HG03025 (cell line): ENCODE results near the gene TBRG1.

Experiments
- ATAC-seq: cut with Tn5 transposase; IDR thresholded peaks from one replicate; pipeline ENCODE4 v1.9.1; 2021; ENCODE audit warnings: mild to moderate bottlenecking, moderate library complexity; ENCODE audit not compliant: unreplicated experiment, low FRiP score

The TBRG1 gene

GRCh38 chr11:124612045-124612444 lies 10.6 kb upstream of the TBRG1 start:
- ATAC-seq = no peak

- no peak for ATAC-seq
Observed at GRCh38 chr11:124612567-124613246, 10.0 kb upstream of the TBRG1 start.

GRCh38 chr11:124618863-124619262 lies 3.8 kb upstream of the TBRG1 start:
- no peak for ATAC-seq

DNA sequence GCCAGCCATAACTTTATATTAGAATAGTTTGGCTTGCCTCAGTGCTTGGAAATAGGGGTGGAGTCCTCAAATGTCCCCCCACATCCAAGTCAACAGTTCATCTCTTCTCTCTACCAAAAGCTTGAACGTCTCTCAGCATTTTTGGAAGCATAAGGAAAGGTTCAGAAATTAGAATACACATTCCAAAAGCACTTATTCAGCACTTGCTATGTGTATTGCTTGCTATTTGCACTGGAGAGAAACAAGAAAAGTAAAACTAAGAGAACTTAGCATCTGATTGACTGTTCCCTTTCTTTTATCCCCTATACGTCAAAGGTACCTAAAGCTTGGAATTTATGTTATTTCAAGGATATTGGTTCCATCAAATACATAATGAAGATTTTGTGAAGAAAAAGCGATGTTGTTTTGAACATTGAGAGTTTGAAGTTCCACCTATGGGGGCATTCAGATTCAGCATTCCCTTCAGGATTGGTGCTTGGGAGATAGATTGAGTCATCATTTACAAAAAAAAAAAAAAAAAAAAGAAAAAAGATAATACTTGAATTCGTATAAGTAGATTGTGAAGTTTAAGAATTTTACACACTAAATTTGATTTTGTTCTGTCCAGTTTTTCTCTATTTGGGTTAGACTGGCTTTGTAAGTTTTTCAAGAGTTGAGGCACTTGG lies 1.3 kb downstream of the TBRG1 start:
- ATAC-seq = no peak

DNA sequence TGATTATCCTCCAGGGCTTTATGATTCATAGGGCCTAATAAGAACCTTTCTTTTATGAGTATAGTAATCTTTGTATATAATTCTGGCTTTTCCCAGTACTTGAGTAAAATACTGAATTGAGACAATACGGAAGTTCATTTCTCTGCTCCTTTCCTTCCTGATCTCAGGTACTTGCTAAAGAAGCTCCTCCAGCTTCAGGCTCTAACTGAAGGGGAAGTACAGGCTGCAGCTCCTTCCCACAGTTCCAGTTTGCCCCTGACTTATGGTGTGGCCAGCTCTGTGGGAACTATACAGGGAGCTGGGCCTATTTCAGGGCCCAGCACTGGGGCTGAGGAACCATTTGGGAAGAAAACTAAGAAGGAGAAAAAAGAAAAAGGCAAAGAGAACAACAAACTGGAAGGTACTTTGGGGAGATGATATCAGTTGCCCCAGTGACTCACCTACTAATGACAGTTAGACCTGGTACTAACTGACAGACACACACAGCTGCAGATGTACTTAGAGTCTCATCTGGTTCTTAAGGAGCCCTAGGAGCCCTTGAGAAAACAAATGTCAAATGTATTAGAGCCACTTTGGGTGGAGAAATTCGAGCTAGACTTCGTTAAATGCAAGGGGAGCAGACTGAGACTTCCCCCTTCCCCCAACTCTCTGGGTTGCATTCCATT lies 3.0 kb downstream of the TBRG1 start:
- ATAC-seq = no peak

- ATAC-seq = no peak
Observed at GRCh38 chr11:124627546-124627945, 4.9 kb downstream of the TBRG1 start.

DNA sequence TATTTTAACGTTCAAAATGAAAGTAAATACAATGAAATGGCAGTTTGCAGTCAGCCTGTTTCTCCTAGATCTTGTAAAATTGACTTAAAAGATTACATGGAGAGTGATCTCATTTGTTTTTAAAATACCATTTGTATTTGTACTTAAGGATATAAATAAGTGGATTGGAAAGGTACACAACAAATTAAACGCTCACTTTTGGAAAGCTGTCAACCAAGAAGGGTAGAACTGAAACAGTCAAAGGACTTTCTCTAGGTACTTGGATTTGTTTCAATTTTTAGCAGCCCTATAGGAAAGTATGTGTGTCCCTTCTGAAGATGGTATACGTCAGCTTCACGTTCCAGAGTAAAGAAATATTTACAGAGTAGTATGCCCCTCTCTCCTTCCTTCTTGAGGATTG lies 7.3 kb downstream of the TBRG1 start:
- no peak for ATAC-seq

- no peak for ATAC-seq
Observed at GRCh38 chr11:124633355-124633754, 10.7 kb downstream of the TBRG1 start.

DNA sequence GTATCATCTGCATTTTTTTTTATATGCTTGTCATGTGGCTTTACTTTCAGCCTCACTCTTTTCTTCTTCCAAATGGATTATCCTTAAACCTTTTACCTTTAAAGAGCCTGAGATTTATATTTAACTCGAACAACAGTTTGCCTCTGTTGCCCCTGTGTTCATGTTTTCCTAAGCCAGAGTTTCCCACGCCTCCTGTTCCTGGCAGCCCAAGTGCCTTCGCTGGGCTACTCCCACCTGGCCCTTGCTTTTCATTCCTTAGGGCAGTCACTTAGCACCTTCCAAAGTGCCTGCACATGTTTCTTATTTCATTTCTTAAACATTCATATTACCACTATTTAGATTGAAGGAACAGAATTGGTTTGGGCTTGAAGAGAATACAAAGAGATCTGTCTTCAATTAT lies 13.3 kb downstream of the TBRG1 start:
- ATAC-seq = no peak

DNA sequence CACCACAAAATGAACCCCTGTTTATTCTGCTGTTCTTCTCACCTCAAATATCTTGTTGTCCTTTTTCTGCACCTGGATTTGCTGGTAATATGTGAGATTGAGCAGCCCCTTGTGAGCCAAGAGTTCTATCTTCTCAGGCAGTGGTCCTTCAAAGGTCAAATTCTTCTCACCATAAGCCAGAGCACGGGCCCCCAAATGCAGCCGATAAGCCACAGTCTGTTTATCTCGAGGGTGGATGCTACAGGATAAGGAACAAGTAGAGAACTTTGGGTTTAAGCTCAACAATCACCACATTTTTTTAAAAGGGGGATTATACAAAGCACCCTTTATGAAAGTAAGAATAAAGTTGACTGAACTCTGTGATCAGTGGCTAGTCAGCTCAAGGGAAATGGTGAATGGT lies 15.8 kb downstream of the TBRG1 start:
- no peak for ATAC-seq

DNA sequence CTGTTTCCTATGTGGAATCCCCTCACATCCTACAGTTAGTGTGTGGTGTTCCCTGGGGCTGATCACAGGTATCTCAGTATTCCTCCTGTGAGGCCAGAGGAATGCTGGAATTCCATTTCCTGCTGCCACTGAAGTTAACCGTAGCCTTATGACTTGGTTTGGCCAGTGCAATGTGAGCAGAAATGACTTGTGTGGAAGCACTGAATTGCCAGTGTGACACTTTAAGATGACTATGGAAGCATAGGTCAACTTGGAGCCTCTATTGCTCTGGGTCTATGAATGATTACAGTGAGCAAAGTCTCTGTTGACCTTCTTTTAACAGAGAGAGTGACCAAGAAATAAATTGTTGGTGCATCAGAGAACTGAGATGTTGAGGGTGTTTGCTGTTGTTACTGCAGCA lies 16.5 kb downstream of the TBRG1 start:
- ATAC-seq = no peak

- no peak for ATAC-seq
Observed at GRCh38 chr11:124640666-124641065, 18.0 kb downstream of the TBRG1 start.

GRCh38 chr11:124642628-124643027 lies 20.0 kb downstream of the TBRG1 start:
- ATAC-seq = no peak

DNA sequence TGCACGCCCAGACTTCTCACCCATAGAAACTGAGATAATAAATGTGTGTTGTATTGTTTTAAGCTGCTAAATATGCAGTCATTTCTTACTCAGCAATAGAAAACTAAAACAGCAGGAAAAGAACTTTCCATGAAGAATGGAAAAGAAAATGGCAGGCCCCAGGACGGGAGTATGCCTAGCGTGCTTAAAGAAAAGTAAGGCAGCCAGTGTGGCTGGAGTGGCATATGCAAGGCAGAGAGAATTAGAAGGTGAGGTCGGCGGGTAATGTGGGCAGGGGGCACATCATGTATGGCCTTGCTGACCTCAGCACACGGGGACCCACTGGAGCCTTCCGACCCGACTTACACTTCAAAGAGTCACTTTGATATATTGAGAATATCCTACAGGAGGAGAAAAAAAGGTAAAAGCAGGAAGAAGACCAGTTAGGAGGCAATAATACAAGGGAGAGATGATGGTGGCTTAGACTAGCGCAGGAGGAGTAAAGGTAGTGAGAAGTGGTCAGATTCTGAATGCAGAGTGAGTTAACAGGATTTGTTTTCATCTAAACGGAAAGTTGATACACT lies 20.5 kb downstream of the TBRG1 start:
- no peak for ATAC-seq

GRCh38 chr11:124643605-124644425 lies 21.2 kb downstream of the TBRG1 start:
- ATAC-seq = no peak

- no peak for ATAC-seq
Observed at GRCh38 chr11:124644426-124645280, 22.0 kb downstream of the TBRG1 start.

DNA sequence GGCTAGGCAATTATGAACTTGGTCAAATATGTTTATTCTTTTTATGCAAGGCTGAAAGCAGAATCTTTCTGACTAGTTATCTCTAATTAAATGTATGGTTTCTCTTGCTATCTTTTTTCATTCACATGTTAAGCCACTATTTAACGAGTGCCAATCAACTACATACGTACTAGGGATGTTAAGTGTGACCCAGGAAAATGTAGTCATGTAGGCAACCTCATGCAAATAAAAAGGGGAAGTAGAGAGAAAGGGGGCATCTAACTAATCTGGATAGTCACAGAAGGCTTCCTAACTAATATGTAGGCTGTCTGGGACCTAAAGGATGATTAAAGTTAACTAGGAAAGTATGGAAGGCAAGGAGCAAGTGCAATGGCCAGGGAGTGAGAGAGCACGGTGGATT lies 23.5 kb downstream of the TBRG1 start:
- no peak for ATAC-seq

GRCh38 chr11:124648610-124649009 lies 25.9 kb downstream of the TBRG1 start:
- no peak for ATAC-seq

DNA sequence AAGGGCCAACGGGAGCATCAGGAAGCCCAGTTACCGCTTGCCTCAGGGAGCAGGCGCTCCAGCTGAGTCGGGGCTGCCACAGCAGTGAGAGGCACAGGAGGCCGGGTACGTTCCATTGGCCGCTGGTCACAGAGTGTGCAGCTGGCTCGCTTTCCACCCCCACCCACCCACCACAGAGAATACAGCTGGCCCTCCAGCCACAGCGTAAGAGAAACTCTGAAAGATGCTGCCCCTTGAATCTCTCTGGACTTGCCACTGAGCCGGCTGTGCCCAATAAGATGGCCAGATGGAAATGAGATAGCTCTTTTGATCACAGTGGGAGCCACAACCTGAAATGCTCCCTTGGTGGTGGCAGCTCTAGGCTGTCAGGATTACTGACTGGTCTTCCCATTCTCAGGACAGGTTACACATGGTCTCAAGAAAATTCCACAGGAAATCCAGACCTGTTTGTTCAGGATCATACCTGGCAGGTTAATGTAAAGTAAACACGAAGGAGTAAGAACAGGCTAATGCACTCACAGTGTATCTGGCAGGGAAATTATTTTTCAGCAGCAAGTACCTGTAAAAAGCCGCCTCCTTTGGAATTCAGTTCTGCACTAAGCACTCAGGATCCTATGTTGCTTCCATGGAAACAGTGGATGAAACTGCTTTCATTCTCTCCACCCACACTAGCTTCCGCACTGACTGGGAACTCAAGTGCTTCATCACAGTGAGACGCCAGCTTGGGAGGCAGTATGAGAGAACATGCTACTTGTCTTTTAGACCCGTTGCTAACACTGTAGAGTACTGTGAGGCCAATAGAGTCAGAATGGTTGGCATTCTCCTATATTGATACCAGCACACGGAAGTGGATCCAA lies 34.3 kb downstream of the TBRG1 start:
- no peak for ATAC-seq
